K562 (cell line): ENCODE measurements around the gene CLCF1. TPM values are rescaled to one million over a fixed set of nuclear protein-coding genes. Genes with fewer than 3 reads are reported as not detected.

Experiments
- DNMT1 ChIP-seq: fragments of 450-650 bp; IDR thresholded peaks from 2 replicates; pipeline ENCODE4 v1.6.1; 2016; ENCODE audit warnings: antibody characterized with exemption, mild to moderate bottlenecking
- FIP1L1 ChIP-seq: fragments of 200-400 bp; formaldehyde crosslinking; IDR thresholded peaks from 2 replicates; pipeline ENCODE4 v1.6.1; 2018; ENCODE audit warnings: mild to moderate bottlenecking, low read depth, low read length; ENCODE audit not compliant: poor library complexity, severe bottlenecking
- FUS ChIP-seq: fragments of 200-400 bp; formaldehyde crosslinking; optimal IDR thresholded peaks from 2 replicates; pipeline ENCODE3; 2017; ENCODE audit warnings: low read depth, low read length
- GABPB2 ChIP-seq: fragments of 250-450 bp; sonication (Bioruptor Pico); conservative IDR thresholded peaks from 2 replicates; pipeline ENCODE4 v1.5.1; 2021; ENCODE audit warnings: mild to moderate bottlenecking
- HDGF ChIP-seq: fragments of 450-650 bp; IDR thresholded peaks from 2 replicates; pipeline ENCODE4 v1.6.1; 2016
- MAFG ChIP-seq: fragments of 450-650 bp; conservative IDR thresholded peaks from 2 replicates; pipeline ENCODE4 v1.6.1; 2016; ENCODE audit warnings: missing genetic modification characterization, missing compliant biosample characterization
- MCM2 ChIP-seq: fragments of 450-650 bp; IDR thresholded peaks from 2 replicates; pipeline ENCODE4 v1.6.1; 2017; ENCODE audit warnings: low read depth, mild to moderate bottlenecking
- MEF2D ChIP-seq: conservative IDR thresholded peaks from 2 replicates; pipeline ENCODE4 v1.6.1; 2016; ENCODE audit warnings: low read depth, missing genetic modification characterization, missing compliant biosample characterization
- NR2F6 ChIP-seq: fragments of 450-650 bp; formaldehyde crosslinking; IDR thresholded peaks from 2 replicates; pipeline ENCODE4 v1.4.0; 2020; ENCODE audit warnings: mild to moderate bottlenecking
- PRPF4 ChIP-seq: fragments of 200-400 bp; formaldehyde crosslinking; IDR thresholded peaks from one replicate; pipeline ENCODE4 v1.6.1; 2017; ENCODE audit warnings: low read length, low read depth, mild to moderate bottlenecking; ENCODE audit not compliant: insufficient read depth, poor library complexity, severe bottlenecking
- RCOR1 ChIP-seq, 2 experiments: IDR thresholded peaks; 2 replicates each; pipeline ENCODE4 v1.6.1; 2012; ENCODE audit warnings: low read depth in 2 of 2, low read length in 2 of 2, borderline replicate concordance in 1 of 2, improper control_type of control experiment in 1 of 2
- SMARCE1 ChIP-seq: fragments of 450-650 bp; IDR thresholded peaks from 2 replicates; pipeline ENCODE4 v1.7.1; 2016; ENCODE audit warnings: mild to moderate bottlenecking
- SREBF2 ChIP-seq: sonication (generic); formaldehyde crosslinking; IDR thresholded peaks from 2 replicates; pipeline ENCODE4 v1.4.0; 2020; ENCODE audit warnings: mild to moderate bottlenecking, missing genetic modification reagents
- STAT5B ChIP-seq: fragments of 250-450 bp; sonication (Bioruptor Pico); IDR thresholded peaks from 2 replicates; pipeline ENCODE4 v1.8.0; 2021; ENCODE audit warnings: mild to moderate bottlenecking, inconsistent platforms
- TAF7 ChIP-seq: fragments of 450-650 bp; IDR thresholded peaks from 2 replicates; pipeline ENCODE4 v1.6.1; 2016; ENCODE audit warnings: missing genetic modification characterization, missing compliant biosample characterization
- TAL1 ChIP-seq: fragments of 450-650 bp; IDR thresholded peaks from 2 replicates; pipeline ENCODE4 v1.6.1; 2016; ENCODE audit warnings: mild to moderate bottlenecking
- TCFL5 ChIP-seq: fragments of 250-450 bp; sonication (Bioruptor Pico); conservative IDR thresholded peaks from 2 replicates; pipeline ENCODE4 v1.6.1; 2021; ENCODE audit warnings: mild to moderate bottlenecking, moderate library complexity, matching md5 sums
- XRCC4 ChIP-seq: IDR thresholded peaks from one replicate; pipeline ENCODE4 v1.6.1; 2011; ENCODE audit not compliant: insufficient read depth, insufficient read length; ENCODE audit errors: extremely low read depth
- polyA plus RNA-seq, 8 experiments: library from polyadenylated mRNA; depleted of rRNA in 4 of 8; stranded (reverse) in 5 of 8; unstranded in 3 of 8; fragments of >200 nt; fragmentation: Nextera tagmentation in 2 of 8; fragmentation: Illumina TruSeq in 1 of 8; extraction: Ambion mirVana in 2 of 8; extraction: Trizol in 1 of 8; gene quantifications; 2 replicates each; pipeline versions ENCODE4 v1.2.1 to v1.2.3, GENCODE V29; 2011 to 2014; ENCODE audit warnings: inconsistent platforms in 1 of 8, missing spikeins in 1 of 8
- total RNA-seq, 7 experiments: library from RNA; depleted of rRNA in 6 of 7; stranded (reverse); fragments of >200 nt in 6 of 7; fragmentation: Illumina TruSeq in 2 of 7; extraction: Trizol in 2 of 7; gene quantifications; 2 replicates each; pipeline versions ENCODE4 v1.2.1 to v1.2.3, GENCODE V29; 2011 to 2021; ENCODE audit warnings: low replicate concordance in 1 of 7
- TF ChIP-seq, protein P1 (sequence below): sonication (generic); formaldehyde crosslinking; IDR thresholded peaks from 2 replicates; pipeline ENCODE4 v1.9.0; 2022; ENCODE audit warnings: mild to moderate bottlenecking, missing genetic modification reagents
- TF ChIP-seq, protein P2 (sequence below), 2 experiments: fragments of 450-650 bp in 1 of 2; sonication (generic) in 1 of 2; formaldehyde crosslinking in 1 of 2; IDR thresholded peaks; 2 replicates each; pipeline versions ENCODE4 v1.7.1 to v1.9.0; 2016 to 2022; ENCODE audit warnings: inconsistent platforms in 1 of 2, mild to moderate bottlenecking in 1 of 2, missing genetic modification reagents in 1 of 2

Gene CLCF1
- total and polyA plus RNA-seq, 9 of the 15 experiments (the other 6 are each of a cell fraction or from before 2014, with no cell fraction given), result 0.49 to 5.8 (median 3.0) TPM

DNA sequence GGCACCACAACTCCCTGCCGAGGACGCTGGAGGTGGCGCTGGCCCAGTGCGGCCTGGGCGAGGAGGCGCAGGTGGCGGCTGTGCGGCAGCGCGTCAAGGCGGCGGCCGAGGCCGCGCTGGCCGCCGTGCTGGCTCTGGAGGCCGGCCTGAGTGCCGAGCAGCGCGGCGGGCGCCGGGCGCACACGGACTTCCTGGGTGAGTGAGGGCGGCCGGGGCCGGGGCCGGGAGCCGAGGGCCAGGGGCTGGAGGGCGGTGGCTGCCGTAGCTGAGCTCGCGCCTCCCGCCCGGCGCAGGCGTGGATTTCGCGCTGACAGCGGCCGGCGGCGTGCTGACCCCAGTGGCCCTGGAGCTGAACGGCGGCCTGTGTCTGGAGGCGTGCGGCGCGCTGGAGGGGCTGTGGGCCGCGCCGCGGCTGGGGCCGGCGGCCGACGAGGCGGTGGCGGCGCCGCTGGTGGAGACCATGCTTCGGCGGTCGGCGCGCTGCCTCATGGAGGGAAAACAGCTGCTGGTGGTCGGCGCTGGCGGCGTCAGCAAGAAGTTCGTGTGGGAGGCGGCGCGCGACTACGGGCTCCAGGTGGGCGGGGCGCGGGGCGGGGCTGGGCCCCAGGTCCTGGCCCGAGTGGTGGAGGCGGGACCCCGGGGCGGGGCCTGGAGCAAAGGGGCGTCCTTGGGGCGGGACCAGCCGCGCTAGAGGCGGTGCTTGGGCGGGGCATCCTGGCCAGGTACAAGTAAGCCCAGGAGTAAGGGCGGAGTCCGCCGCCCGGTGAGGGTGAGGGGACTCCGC lies 47.4 kb upstream of the CLCF1 start (continued):
- TF ChIP-seq SREBF2 (CRISPR knock-in tag), result no peak
- TF ChIP-seq HDGF, result no peak
- TF ChIP-seq XRCC4, result no peak
- no peak for TF ChIP-seq MEF2D (tag)
- TF ChIP-seq RCOR1 (IDR thresholded peaks at IDR 0.05; ENCODE audit: borderline replicate concordance in 1 of 2, low read depth in 2 of 2, low read length in 2 of 2), result no peak
- TF ChIP-seq MAFG, result no peak
- TF ChIP-seq PRPF4, result no peak
- no peak for TF ChIP-seq FIP1L1
- no peak for TF ChIP-seq DNMT1
- TF ChIP-seq, protein P1, sequence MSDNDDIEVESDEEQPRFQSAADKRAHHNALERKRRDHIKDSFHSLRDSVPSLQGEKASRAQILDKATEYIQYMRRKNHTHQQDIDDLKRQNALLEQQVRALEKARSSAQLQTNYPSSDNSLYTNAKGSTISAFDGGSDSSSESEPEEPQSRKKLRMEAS (CRISPR knock-in tag), result peak; percentile 54; the same call in 1 of the 2 replicates
- TF ChIP-seq TAF7 (tag), result no peak
- no peak for TF ChIP-seq MCM2
- TF ChIP-seq SMARCE1, result no peak
- no peak for TF ChIP-seq TAL1
- TF ChIP-seq STAT5B (CRISPR knock-in tag), result no peak
- no peak for TF ChIP-seq TCFL5 (CRISPR knock-in tag)
- TF ChIP-seq FUS, result peak; percentile 68
- no peak for TF ChIP-seq NR2F6 (CRISPR knock-in tag)
- TF ChIP-seq, protein P2, sequence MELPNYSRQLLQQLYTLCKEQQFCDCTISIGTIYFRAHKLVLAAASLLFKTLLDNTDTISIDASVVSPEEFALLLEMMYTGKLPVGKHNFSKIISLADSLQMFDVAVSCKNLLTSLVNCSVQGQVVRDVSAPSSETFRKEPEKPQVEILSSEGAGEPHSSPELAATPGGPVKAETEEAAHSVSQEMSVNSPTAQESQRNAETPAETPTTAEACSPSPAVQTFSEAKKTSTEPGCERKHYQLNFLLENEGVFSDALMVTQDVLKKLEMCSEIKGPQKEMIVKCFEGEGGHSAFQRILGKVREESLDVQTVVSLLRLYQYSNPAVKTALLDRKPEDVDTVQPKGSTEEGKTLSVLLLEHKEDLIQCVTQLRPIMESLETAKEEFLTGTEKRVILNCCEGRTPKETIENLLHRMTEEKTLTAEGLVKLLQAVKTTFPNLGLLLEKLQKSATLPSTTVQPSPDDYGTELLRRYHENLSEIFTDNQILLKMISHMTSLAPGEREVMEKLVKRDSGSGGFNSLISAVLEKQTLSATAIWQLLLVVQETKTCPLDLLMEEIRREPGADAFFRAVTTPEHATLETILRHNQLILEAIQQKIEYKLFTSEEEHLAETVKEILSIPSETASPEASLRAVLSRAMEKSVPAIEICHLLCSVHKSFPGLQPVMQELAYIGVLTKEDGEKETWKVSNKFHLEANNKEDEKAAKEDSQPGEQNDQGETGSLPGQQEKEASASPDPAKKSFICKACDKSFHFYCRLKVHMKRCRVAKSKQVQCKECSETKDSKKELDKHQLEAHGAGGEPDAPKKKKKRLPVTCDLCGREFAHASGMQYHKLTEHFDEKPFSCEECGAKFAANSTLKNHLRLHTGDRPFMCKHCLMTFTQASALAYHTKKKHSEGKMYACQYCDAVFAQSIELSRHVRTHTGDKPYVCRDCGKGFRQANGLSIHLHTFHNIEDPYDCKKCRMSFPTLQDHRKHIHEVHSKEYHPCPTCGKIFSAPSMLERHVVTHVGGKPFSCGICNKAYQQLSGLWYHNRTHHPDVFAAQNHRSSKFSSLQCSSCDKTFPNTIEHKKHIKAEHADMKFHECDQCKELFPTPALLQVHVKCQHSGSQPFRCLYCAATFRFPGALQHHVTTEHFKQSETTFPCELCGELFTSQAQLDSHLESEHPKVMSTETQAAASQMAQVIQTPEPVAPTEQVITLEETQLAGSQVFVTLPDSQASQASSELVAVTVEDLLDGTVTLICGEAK (IDR thresholded peaks at IDR 0.05), result no peak
- TF ChIP-seq, protein P2 (CRISPR knock-in tag; IDR thresholded peaks at IDR 0.05), result no peak
- TF ChIP-seq GABPB2 (CRISPR knock-in tag), result no peak
